Stimulated activated CD8-positive, alpha-beta memory T cell treated with anti-CD3 and anti-CD28 coated beads, Interleukin-2, amount 100 ng/mL, for 48 hours (primary cell): ENCODE measurements around the gene PPIB.
"Not testable (repeated sequence)": the region's sequence is repeated elsewhere in the genome, so short reads cannot be mapped to it uniquely, and the experiment has no call there.

Source experiments
- DNase-seq, 2 donors: peaks; one replicate each; pipeline ENCODE4 v3.0.0-alpha.2; 2020; ENCODE audit warnings: low read depth in 2 of 2

PPIB gene

DNA sequence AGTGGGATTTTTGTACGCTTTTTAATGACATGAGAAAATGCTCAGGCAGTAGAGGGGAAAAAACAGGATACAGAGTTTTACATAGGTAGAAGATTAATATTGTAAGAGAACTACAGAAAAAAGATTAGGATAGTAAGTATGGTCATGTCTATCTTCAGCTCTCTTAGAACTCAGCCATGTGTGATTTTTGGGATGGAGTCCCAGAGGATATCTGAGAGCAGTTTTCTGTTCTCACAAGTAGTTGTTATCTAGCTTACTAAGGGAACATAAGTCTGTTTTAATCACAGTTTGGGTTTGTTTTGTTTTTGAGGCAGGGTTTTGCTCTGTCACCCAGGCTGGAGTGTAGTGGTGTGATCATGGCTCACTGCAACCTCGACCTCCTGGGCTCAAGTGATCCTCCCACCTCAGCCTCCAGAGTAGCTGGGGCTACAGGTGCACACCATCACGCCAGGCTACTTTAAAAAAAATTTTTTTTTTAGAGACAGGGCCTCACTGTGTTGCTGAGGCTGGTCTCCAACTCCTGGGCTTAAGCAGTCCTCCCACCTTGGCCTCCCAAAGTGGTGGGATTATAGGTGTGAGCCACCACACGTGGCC, 52.6 kb downstream of the PPIB start:
- not testable (repeated sequence) for DNase-seq

DNA sequence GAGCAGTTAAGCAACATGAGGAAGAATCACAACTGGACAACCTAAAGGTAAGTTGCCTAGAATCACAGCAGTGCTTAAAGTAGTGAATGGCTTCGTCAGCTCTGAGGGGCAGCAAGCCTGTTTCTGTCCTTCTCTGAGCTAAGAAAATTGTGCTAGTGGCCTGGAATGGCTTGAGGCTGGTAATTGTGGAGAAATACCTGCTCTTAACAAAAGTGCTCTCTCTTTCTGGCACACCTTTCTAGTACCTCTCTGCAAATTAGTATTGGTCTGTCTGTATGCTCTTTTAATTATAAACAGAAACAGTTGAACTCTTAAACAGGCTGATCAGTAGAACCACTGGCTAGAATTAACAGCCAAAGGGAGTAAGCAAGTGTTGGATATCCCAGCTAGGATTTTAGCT, 55.5 kb downstream of the PPIB start:
- no peak for DNase-seq
